Activated T-helper 2 cell treated with anti-CD3 and anti-CD28 coated beads, Interferon-gamma antibody, Interleukin-2, Interleukin-4, amounts not matched to agents 10 μg/mL and 5 μg/mL and 100 μg/mL, durations not matched to agents 14 hours and 24 hours and 36 hours (primary cell): ENCODE measurements around the gene NTRK3. TPM values are rescaled to one million over a fixed set of nuclear protein-coding genes. Genes with fewer than 3 reads are reported as not detected.

Source experiments
- DNase-seq: peaks from one replicate; pipeline ENCODE4 v3.0.0; 2021; ENCODE audit warnings: low spot score
- H3K27ac Mint-ChIP-seq: one replicate; pipeline ENCODE4 v1.8.0; 2021; ENCODE audit warnings: mixed read lengths
- H3K27me3 Mint-ChIP-seq: one replicate; pipeline ENCODE4 v1.8.0; 2021; ENCODE audit warnings: low read depth, mixed read lengths
- H3K36me3 Mint-ChIP-seq: one replicate; pipeline ENCODE4 v1.8.0; 2021; ENCODE audit warnings: low read depth, mixed read lengths
- H3K4me1 Mint-ChIP-seq: one replicate; pipeline ENCODE4 v1.8.0; 2021; ENCODE audit warnings: low read depth, mixed read lengths
- H3K4me3 Mint-ChIP-seq: one replicate; pipeline ENCODE4 v1.8.0; 2021; ENCODE audit warnings: low read depth, mild to moderate bottlenecking, moderate library complexity, mixed read lengths
- H3K9me3 Mint-ChIP-seq: one replicate; pipeline ENCODE4 v1.8.0; 2021; ENCODE audit warnings: mixed read lengths
- intact Hi-C: fragments of 100-400 bp; cut with micrococcal nuclease; formaldehyde crosslinking; loops from one replicate; pipeline ENCODE4 v1.15.1; 2023
- total RNA-seq: library from RNA; stranded (reverse); gene quantifications from 2 replicates; pipeline ENCODE4 v1.2.3, GENCODE V29; 2022

The NTRK3 gene
- total RNA-seq, 1 donor from 2014 or later, result 0.73 TPM

DNA sequence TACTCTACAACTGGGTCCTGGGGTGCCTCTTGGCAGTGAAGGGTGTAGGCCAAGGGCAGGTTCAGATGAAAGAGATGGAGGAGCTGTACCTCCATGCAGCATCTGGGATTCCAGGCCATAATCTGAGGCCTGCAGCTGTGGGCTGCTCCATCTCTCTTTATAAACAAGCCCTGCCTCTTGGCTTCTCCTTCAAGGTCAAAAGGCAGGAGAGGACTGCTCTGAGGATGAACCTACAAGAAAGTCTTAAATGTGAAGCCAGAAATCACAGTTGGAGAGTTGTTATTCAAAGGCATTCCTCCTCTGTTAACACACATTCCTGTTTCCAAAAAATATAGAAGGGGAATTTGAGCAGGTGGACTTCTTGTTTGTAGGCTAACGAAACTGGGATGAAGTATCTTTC is 355.5 kb downstream of the NTRK3 start:
- H3K4me3 Mint-ChIP-seq, result no peak overlapping the region
- DNase-seq, result no peak
- no peaks in the 10 kb centered on the region for H3K4me1 Mint-ChIP-seq
- no peaks in the 10 kb centered on the region for H3K36me3 Mint-ChIP-seq
- H3K27me3 Mint-ChIP-seq, result no peaks in the 10 kb centered on the region
- no peaks in the 10 kb centered on the region for H3K9me3 Mint-ChIP-seq
- H3K27ac Mint-ChIP-seq, result no peak overlapping the region
- intact Hi-C loops, result no loop called here

GRCh38 chr15:87896936-87897335 is 359.6 kb downstream of the NTRK3 start:
- DNase-seq, result no peak
- Mint-ChIP-seq H3K9me3 (no peaks in the 10 kb centered on the region), H3K4me3 (no peak overlapping the region), H3K27ac (no peak overlapping the region), H3K4me1 (no peaks in the 10 kb centered on the region), H3K27me3 (no peaks in the 10 kb centered on the region), H3K36me3 (no peaks in the 10 kb centered on the region)
- intact Hi-C loops, result no loop called here

GRCh38 chr15:87887177-87887576 is 369.4 kb downstream of the NTRK3 start:
- no peak for DNase-seq
- Mint-ChIP-seq H3K4me3 (no peak overlapping the region), H3K9me3 (no peaks in the 10 kb centered on the region), H3K27ac (no peak overlapping the region), H3K4me1 (no peaks in the 10 kb centered on the region), H3K27me3 (no peaks in the 10 kb centered on the region), H3K36me3 (no peaks in the 10 kb centered on the region)
- intact Hi-C loops, result no loop called here

DNA sequence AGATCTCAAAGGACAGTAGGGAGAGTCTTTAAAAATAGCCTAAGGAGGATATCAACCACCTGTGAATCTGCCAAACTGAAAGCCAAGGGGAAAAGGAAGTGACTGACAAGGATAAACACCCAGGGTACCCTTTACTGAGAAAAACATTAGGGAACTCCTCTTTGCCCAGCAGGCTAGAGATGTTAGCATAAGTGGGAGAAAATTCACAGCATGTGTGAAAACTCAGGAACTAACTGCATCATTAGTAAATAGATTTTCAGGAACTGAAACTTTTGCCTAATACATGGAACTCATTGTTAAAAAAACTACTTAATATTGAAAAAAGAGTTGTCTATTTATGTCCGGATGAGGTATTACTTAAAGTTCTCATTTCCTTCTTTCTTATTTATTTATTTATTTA is 375.5 kb downstream of the NTRK3 start:
- Mint-ChIP-seq H3K27me3 (no peaks in the 10 kb centered on the region), H3K27ac (no peak overlapping the region), H3K9me3 (no peaks in the 10 kb centered on the region), H3K4me3 (no peak overlapping the region), H3K4me1 (no peaks in the 10 kb centered on the region), H3K36me3 (no peaks in the 10 kb centered on the region)
- no peak for DNase-seq
- intact Hi-C loops, result no loop called here

DNA sequence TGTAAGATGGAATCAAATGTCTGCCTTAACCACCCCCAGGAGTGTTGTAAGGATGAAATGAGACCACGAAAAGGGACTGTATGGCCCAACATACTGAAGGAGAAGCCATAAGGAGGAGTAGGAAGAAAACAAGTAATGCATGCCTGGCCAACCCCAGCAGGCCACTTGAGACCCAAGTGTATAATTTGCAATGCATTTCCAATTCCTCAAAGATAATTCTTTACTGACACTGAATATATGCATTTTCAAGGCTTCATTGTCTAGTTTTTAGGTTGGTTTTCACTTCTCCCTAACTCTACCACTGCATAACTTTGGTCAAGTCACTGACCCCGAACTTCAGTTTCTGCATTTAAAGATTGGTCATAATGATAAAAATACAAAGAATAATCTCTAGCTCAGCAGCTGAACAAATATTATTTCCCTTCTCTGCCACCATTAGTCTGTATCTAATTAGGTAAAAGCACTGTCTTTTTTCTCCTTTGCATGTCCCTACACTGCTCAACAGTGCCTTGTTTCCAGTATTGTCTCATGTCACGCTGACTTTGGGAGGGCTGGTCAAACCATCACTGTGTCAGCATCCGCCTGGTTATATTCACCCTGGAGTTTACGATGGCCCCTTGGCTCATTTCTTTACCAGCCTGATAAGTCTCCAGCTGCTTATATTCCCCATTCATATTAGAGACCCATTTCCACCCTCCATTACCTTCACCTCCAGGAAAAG is 378.6 kb downstream of the NTRK3 start:
- Mint-ChIP-seq H3K4me3 (no peak overlapping the region), H3K27me3 (no peaks in the 10 kb centered on the region), H3K4me1 (no peaks in the 10 kb centered on the region), H3K36me3 (no peaks in the 10 kb centered on the region), H3K27ac (no peak overlapping the region), H3K9me3 (no peaks in the 10 kb centered on the region)
- intact Hi-C loops, result no loop called here
- DNase-seq, result no peak

- Mint-ChIP-seq H3K4me1 (no peaks in the 10 kb centered on the region), H3K4me3 (no peak overlapping the region), H3K36me3 (no peaks in the 10 kb centered on the region), H3K9me3 (no peaks in the 10 kb centered on the region), H3K27ac (no peak overlapping the region), H3K27me3 (no peaks in the 10 kb centered on the region)
- no peak for DNase-seq
- intact Hi-C loops, result no loop called here
Observed at GRCh38 chr15:87877114-87877810, 379.3 kb downstream of the NTRK3 start.

DNA sequence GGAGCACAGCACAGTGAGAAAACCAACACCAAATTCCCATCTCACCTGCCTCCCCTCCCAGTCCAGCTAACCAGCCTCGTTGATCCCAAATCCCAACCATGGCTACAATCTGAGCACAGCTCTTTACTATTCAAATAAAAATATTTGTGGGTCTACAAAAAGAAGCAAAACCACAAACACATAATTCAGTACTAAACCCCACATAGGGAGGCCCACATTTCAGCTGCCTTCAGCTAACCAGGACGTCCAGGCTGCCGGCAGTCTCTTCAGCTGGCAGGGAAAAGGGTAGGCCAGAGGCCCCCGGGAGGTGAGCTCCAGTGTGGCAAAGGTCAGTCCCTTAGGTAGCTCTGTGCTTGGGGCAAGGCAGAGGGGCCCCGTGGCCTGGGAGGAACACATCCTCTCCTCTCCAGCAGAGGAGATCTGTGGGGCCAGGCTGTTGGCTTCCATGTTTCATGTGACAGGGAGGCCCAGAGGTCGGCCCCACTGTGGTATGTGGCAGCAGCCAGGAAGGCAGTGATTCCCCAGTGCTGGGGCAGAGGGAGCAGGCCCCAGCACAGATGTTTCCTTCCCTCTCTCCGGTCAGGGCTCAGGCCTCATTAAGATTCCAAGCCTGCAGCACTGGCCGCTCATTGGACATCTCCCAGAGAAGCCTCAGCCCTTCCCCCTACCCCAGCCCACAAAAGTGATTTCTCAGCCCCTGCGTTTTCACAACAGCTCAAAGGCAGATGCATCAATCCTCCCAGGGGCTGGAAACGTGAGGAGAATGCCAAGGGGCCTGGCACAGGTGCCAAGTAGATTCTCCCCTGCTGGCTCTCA is 381.4 kb downstream of the NTRK3 start:
- Mint-ChIP-seq H3K4me3 (no peak overlapping the region), H3K27me3 (no peaks in the 10 kb centered on the region), H3K36me3 (no peaks in the 10 kb centered on the region), H3K9me3 (no peaks in the 10 kb centered on the region), H3K4me1 (no peaks in the 10 kb centered on the region), H3K27ac (no peak overlapping the region)
- intact Hi-C loops, result no loop called here
- no peak for DNase-seq

- DNase-seq, result no peak
- H3K27me3 Mint-ChIP-seq, result no peaks in the 10 kb centered on the region
- H3K4me3 Mint-ChIP-seq, result no peak overlapping the region
- no peaks in the 10 kb centered on the region for H3K36me3 Mint-ChIP-seq
- no peak overlapping the region for H3K27ac Mint-ChIP-seq
- no peaks in the 10 kb centered on the region for H3K9me3 Mint-ChIP-seq
- intact Hi-C loops, result no loop called here
- no peaks in the 10 kb centered on the region for H3K4me1 Mint-ChIP-seq
Observed at GRCh38 chr15:87873516-87873915, 383.0 kb downstream of the NTRK3 start.

- no peaks in the 10 kb centered on the region for H3K36me3 Mint-ChIP-seq
- H3K9me3 Mint-ChIP-seq, result no peaks in the 10 kb centered on the region
- DNase-seq, result no peak
- H3K27ac Mint-ChIP-seq, result no peak overlapping the region
- no peak overlapping the region for H3K4me3 Mint-ChIP-seq
- intact Hi-C loops, result no loop called here
- H3K27me3 Mint-ChIP-seq, result no peaks in the 10 kb centered on the region
- H3K4me1 Mint-ChIP-seq, result no peaks in the 10 kb centered on the region
Observed at GRCh38 chr15:87871731-87872320, 384.7 kb downstream of the NTRK3 start.

DNA sequence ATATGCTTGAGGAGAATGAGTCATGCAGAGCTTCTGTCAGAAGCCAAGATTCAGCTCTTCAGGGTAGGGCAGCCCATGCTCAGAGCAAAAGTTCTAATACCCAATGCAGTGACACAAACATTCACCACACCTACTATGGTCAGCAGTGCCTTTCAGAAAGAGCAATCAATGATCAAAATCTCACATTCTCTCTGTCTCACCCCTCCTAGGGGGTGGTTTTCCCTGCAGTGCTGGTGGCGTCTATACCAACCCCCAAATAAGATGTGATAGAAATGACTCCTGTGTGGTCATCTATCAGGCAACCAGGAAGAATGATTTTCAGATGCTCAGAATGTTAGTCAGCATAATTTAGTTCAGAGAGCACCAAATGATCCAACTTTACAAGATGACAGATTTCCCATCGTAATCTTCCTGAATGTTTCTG is 385.3 kb downstream of the NTRK3 start:
- Mint-ChIP-seq H3K4me3 (no peak overlapping the region), H3K27ac (no peak overlapping the region), H3K27me3 (no peaks in the 10 kb centered on the region), H3K36me3 (no peaks in the 10 kb centered on the region), H3K4me1 (no peaks in the 10 kb centered on the region), H3K9me3 (no peaks in the 10 kb centered on the region)
- DNase-seq, result no peak
- intact Hi-C loops, result no loop called here

GRCh38 chr15:87866961-87867360 is 389.6 kb downstream of the NTRK3 start:
- H3K4me3 Mint-ChIP-seq, result no peak overlapping the region
- intact Hi-C loops, result no loop called here
- no peak for DNase-seq
- no peaks in the 10 kb centered on the region for H3K4me1 Mint-ChIP-seq
- H3K36me3 Mint-ChIP-seq, result no peaks in the 10 kb centered on the region
- no peaks in the 10 kb centered on the region for H3K27me3 Mint-ChIP-seq
- no peak overlapping the region for H3K27ac Mint-ChIP-seq
- no peaks in the 10 kb centered on the region for H3K9me3 Mint-ChIP-seq

DNA sequence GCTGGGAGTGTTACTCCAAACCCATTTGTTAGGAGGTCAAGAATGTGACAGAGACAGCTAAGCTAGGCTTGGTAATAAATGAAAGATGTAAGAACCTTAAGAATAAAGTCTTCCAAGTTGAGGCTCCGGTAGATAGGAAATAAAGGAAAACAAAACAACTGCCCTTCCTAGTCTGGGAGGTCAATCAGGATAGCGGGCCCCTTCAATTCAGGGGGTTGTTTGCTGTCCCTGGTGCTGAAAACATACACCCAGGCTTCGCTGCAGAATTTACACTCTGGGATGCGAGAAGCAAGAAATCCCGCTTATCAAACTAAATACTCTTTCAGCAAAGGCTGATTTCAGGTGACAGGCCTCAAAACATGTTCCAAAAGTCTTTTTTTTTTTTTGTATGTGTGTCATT is 393.4 kb downstream of the NTRK3 start:
- intact Hi-C loops, result no loop called here

DNA sequence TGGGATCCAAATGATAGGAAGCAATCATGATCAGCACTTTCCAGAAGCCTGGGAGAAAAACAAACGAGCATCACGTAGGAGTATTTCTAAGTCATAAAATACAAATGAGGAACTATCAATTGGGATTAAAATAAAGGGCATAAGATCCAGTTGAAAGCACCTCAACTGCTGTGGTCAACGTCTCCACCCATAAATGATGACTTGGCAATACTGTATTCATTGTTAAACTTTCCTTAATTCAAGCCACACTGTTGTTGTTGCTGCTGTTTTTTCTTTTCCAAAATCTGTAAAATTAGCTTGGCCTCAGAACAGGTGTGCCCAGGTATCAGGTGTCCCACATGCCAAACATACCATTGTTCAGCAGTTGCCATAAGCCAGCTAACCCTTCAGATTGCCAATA is 395.8 kb downstream of the NTRK3 start:
- Mint-ChIP-seq H3K36me3 (no peaks in the 10 kb centered on the region), H3K27ac (no peak overlapping the region), H3K4me1 (no peaks in the 10 kb centered on the region), H3K4me3 (no peak overlapping the region), H3K27me3 (no peaks in the 10 kb centered on the region), H3K9me3 (no peaks in the 10 kb centered on the region)
- intact Hi-C loops, result no loop called here
- DNase-seq, result no peak

More for the DNA sequence above, 393.4 kb downstream of the NTRK3 start:
- Mint-ChIP-seq H3K27ac (no peak overlapping the region), H3K36me3 (no peaks in the 10 kb centered on the region), H3K4me3 (no peak overlapping the region), H3K4me1 (no peaks in the 10 kb centered on the region), H3K27me3 (no peaks in the 10 kb centered on the region), H3K9me3 (no peaks in the 10 kb centered on the region)
- no peak for DNase-seq
